Measurements from ENCODE around the gene PAK1.

The PAK1 gene

DNA sequence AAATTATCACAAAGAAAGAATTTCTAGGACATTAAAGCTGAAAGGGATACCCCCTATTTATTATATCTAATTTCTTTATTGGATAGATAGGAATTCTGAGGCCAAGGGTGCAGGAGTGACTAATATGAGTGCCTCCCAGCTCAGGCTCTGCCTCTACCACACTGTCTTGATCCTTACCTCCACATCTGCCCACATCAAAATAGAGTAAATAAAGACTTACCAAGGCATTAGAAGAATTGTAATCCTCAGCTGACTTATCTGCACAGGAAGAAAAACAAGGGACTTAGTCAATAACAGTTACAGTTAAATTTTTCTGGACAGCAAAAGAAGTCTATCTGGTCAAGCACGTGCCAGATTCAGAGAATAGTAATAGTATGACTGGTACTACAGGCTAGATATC is 99.8 kb downstream of the PAK1 start:
- CTCF ChIA-PET: interaction anchor here (1.4 kb wide), 1 partner anchor 11 kb away, joined by 4 read pairs; no protein-coding TSS in a partner anchor
- no peak for DNase-seq (ENCODE audit: extremely low spot score)
- POLR2A ChIA-PET: no interaction called here
- TF ChIP-seq, protein P1, sequence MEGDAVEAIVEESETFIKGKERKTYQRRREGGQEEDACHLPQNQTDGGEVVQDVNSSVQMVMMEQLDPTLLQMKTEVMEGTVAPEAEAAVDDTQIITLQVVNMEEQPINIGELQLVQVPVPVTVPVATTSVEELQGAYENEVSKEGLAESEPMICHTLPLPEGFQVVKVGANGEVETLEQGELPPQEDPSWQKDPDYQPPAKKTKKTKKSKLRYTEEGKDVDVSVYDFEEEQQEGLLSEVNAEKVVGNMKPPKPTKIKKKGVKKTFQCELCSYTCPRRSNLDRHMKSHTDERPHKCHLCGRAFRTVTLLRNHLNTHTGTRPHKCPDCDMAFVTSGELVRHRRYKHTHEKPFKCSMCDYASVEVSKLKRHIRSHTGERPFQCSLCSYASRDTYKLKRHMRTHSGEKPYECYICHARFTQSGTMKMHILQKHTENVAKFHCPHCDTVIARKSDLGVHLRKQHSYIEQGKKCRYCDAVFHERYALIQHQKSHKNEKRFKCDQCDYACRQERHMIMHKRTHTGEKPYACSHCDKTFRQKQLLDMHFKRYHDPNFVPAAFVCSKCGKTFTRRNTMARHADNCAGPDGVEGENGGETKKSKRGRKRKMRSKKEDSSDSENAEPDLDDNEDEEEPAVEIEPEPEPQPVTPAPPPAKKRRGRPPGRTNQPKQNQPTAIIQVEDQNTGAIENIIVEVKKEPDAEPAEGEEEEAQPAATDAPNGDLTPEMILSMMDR (IDR thresholded peaks at IDR 0.05; ENCODE audit: control extremely low read depth, extremely low read depth, low read depth, missing control alignments): no peak

DNA sequence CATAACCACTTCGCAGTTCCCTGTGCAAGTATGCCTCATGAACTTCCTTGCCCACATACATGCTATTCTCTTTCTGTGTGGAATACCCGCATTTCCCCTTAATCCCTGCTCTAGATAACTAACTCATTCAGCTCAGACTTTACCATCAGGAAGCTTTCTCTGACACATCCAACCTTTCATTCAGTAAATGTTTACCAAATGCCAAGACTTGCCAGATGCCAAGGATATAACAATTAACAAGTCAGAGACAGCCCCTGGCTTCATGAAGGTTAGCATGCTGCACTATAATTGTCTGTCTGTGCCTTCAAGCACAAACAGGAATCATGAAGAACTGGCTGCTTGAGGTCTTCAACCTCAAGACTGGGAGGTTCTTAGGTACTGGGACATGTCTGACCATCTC is 101.2 kb downstream of the PAK1 start:
- TF ChIP-seq, protein P1 (IDR thresholded peaks at IDR 0.05; ENCODE audit: control extremely low read depth, extremely low read depth, low read depth, missing control alignments): no peak
- POLR2A ChIA-PET: no interaction called here
- no peak for DNase-seq (ENCODE audit: extremely low spot score)
- CTCF ChIA-PET: no interaction called here

DNA sequence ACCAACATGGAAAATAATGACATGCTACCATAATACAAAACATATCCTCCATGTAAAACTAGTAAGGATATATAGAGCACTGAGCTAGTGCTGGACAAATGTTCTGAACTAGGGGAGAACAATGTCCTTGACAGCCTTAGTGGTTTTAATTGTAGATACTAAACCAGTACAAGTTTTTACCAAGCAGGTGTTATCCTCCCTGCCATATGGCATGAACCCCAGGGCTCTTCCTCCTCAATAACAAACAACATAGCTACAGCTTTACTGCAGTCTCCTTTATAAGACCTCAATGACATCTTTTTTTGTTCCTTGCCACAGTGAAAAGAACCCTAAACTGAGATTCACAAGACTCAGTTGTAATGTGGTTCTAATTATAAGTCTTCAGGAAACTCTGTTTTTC is 102.2 kb downstream of the PAK1 start:
- CTCF ChIA-PET: interaction anchor here (1.3 to 1.6 kb wide), 2 partner anchors 9 to 12 kb away, joined by 4 to 5 read pairs; no protein-coding TSS in a partner anchor
- POLR2A ChIA-PET: no interaction called here
- TF ChIP-seq, protein P1 (IDR thresholded peaks at IDR 0.05; ENCODE audit: control extremely low read depth, extremely low read depth, low read depth, missing control alignments): no peak
- no peak for DNase-seq (ENCODE audit: extremely low spot score)

DNA sequence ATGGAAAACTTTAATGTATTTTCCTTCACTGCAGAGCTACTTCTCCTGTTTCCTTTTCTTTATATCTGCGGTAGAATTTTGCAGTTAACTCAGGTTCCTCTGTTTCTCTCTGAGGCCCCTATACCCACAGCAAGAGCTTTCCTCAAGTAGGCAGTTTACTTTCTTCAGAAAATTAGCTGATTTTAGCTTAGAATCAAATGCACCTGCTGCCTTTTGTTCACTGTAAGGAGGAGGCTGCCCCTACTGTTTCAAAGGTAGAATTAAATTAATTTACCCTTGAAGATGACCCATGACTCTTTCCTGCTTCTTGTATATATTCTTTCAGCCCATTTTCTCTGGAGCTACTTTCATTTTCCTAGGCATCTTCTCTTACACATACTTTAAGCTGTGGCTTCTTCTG is 103.7 kb downstream of the PAK1 start:
- POLR2A ChIA-PET: no interaction called here
- TF ChIP-seq, protein P1 (IDR thresholded peaks at IDR 0.05; ENCODE audit: control extremely low read depth, extremely low read depth, low read depth, missing control alignments): no peak
- CTCF ChIA-PET: interaction anchor here (0.8 to 2.0 kb wide), 4 partner anchors 9 to 197 kb away, joined by 3 to 11 read pairs (median 8); no protein-coding TSS in a partner anchor
- DNase-seq (ENCODE audit: extremely low spot score): no peak

DNA sequence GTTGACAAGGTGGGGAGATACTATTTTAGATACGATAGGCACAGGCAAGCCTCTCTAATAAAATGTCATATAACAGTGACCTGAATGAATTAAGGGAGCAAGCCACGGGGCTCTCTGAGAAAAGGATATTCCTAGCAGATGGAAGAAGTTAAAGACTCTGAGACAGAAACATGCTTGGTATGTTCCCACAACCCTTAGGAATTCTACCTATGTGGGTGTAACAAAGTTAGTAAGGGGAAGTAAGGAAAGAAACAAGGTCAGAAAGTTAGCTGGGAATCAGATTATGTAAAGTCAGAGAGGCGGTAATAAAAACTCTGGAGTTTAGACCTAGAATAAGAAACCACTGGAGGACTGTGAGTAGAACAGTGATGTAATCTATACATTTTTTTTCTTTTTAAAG is 112.7 kb downstream of the PAK1 start:
- ChIA-PET POLR2A (no interaction called here), CTCF (no interaction called here)
- DNase-seq (ENCODE audit: extremely low spot score): no peak
- TF ChIP-seq, protein P1 (IDR thresholded peaks at IDR 0.05; ENCODE audit: control extremely low read depth, extremely low read depth, low read depth, missing control alignments): no peak

DNA sequence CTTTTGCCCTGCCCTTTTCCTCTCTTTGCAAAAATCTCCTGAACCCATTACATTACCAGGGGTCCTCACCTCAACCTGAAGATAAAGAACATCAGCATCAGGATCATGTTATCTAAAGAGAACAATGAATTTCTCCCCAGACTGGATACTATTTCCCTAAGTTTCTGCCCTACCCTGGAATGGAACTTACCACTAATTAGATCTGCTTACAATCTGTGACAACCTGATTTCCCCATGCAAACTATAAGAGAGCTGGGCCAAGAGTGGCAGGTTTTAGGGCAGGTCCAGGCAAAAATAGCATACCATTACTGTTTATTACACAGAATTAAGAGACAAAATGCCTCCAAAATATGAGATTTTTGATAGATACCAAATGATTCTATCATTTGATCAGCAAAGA is 114.4 kb downstream of the PAK1 start:
- TF ChIP-seq, protein P1 (IDR thresholded peaks at IDR 0.05; ENCODE audit: control extremely low read depth, extremely low read depth, low read depth, missing control alignments): no peak
- DNase-seq (ENCODE audit: extremely low spot score): no peak
- ChIA-PET POLR2A (no interaction called here), CTCF (interaction anchor here (1.3 kb wide), 1 partner anchor 12 kb away, joined by 4 read pairs; no protein-coding TSS in a partner anchor)

DNA sequence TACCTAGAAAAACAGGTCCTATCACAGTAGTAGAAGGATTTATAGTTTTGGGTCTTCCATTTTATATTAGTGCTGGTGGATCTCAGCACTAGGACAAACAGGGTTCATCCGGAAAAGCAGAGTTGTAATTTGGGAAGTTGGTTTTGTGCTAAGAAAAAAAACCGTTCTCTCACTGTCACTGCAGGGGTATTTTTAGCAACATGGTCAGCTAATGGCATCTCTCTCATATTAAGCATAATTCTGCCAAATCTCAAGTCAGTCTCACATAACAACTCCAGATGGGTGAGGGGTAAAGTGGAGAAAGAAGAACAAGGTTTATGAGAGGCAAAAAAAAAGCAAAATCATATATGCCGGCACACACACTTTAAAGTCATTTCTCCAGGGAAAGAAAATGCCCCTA is 120.8 kb downstream of the PAK1 start:
- TF ChIP-seq, protein P1 (IDR thresholded peaks at IDR 0.05; ENCODE audit: control extremely low read depth, extremely low read depth, low read depth, missing control alignments): no peak
- ChIA-PET CTCF (interaction anchor here (1.0 kb wide), 1 partner anchor 14 kb away, joined by 3 read pairs; no protein-coding TSS in a partner anchor), POLR2A (no interaction called here)
- no peak for DNase-seq (ENCODE audit: extremely low spot score)
